Activated naive CD8-positive, alpha-beta T cell treated with anti-CD3 and anti-CD28 coated beads, Interleukin-2, amount 50 U/mL, for 24 hours (primary cell): Measurements from ENCODE around the gene RAPGEF4.

Source experiments
- ATAC-seq: fragments of 150-1000 bp; cut with Tn5 transposase; one replicate; pipeline ENCODE4 v1.10.0; 2021
- DNase-seq: peaks from one replicate; pipeline ENCODE4 v3.0.0; 2021
- H3K27ac Mint-ChIP-seq: one replicate; pipeline ENCODE4 v1.8.0; 2021; ENCODE audit warnings: mild to moderate bottlenecking, mixed read lengths
- H3K27me3 Mint-ChIP-seq: one replicate; pipeline ENCODE4 v1.8.0; 2021; ENCODE audit warnings: mixed read lengths
- H3K36me3 Mint-ChIP-seq: one replicate; pipeline ENCODE4 v1.8.0; 2021; ENCODE audit warnings: low read depth, mixed read lengths
- H3K4me1 Mint-ChIP-seq: one replicate; pipeline ENCODE4 v1.8.0; 2021; ENCODE audit warnings: mixed read lengths
- H3K4me3 Mint-ChIP-seq: one replicate; pipeline ENCODE4 v1.8.0; 2021; ENCODE audit warnings: mild to moderate bottlenecking, moderate library complexity, mixed read lengths
- H3K9me3 Mint-ChIP-seq: one replicate; pipeline ENCODE4 v1.8.0; 2021; ENCODE audit warnings: mixed read lengths

RAPGEF4 gene

GRCh38 chr2:173050684-173051083, 315.0 kb downstream of the RAPGEF4 start:
- Mint-ChIP-seq H3K27me3 (peaks cover 12% of the 10 kb centered on the region), H3K27ac (no peak overlapping the region), H3K9me3 (no peaks in the 10 kb centered on the region), H3K36me3 (no peaks in the 10 kb centered on the region), H3K4me3 (no peak overlapping the region), H3K4me1 (peaks cover 16% of the 10 kb centered on the region)
- DNase-seq: no peak
- ATAC-seq: no peak

GRCh38 chr2:173051463-173052215, 316.0 kb downstream of the RAPGEF4 start:
- no peak for DNase-seq
- Mint-ChIP-seq H3K9me3 (no peaks in the 10 kb centered on the region), H3K27ac (no peak overlapping the region), H3K4me1 (peaks cover 16% of the 10 kb centered on the region), H3K36me3 (no peaks in the 10 kb centered on the region), H3K27me3 (peaks cover 12% of the 10 kb centered on the region), H3K4me3 (no peak overlapping the region)
- ATAC-seq: no peak

- Mint-ChIP-seq H3K4me1 (peaks cover 16% of the 10 kb centered on the region), H3K27me3 (peaks cover 13% of the 10 kb centered on the region), H3K9me3 (no peaks in the 10 kb centered on the region), H3K36me3 (no peaks in the 10 kb centered on the region), H3K4me3 (no peak overlapping the region), H3K27ac (no peak overlapping the region)
- ATAC-seq (no peak), DNase-seq (no peak)
Measured at GRCh38 chr2:173053043-173053699, 317.5 kb downstream of the RAPGEF4 start.

- no peak for ATAC-seq
- DNase-seq: no peak
- Mint-ChIP-seq H3K27ac (no peak overlapping the region), H3K4me1 (peaks cover 4% of the 10 kb centered on the region), H3K9me3 (no peaks in the 10 kb centered on the region), H3K36me3 (no peaks in the 10 kb centered on the region), H3K27me3 (peaks cover 15% of the 10 kb centered on the region), H3K4me3 (no peak overlapping the region)
Measured at GRCh38 chr2:173054466-173054865, 318.8 kb downstream of the RAPGEF4 start.

GRCh38 chr2:173056705-173057364, 321.2 kb downstream of the RAPGEF4 start:
- Mint-ChIP-seq H3K4me3 (no peak overlapping the region), H3K27ac (no peak overlapping the region), H3K9me3 (no peaks in the 10 kb centered on the region), H3K27me3 (peaks cover 19% of the 10 kb centered on the region), H3K36me3 (no peaks in the 10 kb centered on the region), H3K4me1 (no peaks in the 10 kb centered on the region)
- no peak for DNase-seq
- ATAC-seq: no peak

GRCh38 chr2:173058097-173058496, 322.5 kb downstream of the RAPGEF4 start:
- Mint-ChIP-seq H3K36me3 (no peaks in the 10 kb centered on the region), H3K4me1 (no peaks in the 10 kb centered on the region), H3K9me3 (no peaks in the 10 kb centered on the region), H3K27ac (no peak overlapping the region), H3K4me3 (no peak overlapping the region), H3K27me3 (peaks cover 22% of the 10 kb centered on the region)
- DNase-seq (no peak), ATAC-seq (no peak)

GRCh38 chr2:173058673-173059072, 323.0 kb downstream of the RAPGEF4 start:
- Mint-ChIP-seq H3K9me3 (no peaks in the 10 kb centered on the region), H3K36me3 (no peaks in the 10 kb centered on the region), H3K27ac (no peak overlapping the region), H3K4me3 (no peak overlapping the region), H3K27me3 (peaks cover 20% of the 10 kb centered on the region), H3K4me1 (no peaks in the 10 kb centered on the region)
- no peak for ATAC-seq
- no peak for DNase-seq

- DNase-seq: no peak
- H3K9me3 Mint-ChIP-seq: no peaks in the 10 kb centered on the region
- peaks cover 17% of the 10 kb centered on the region for H3K27me3 Mint-ChIP-seq
- no peaks in the 10 kb centered on the region for H3K36me3 Mint-ChIP-seq
- no peak overlapping the region for H3K27ac Mint-ChIP-seq
- H3K4me1 Mint-ChIP-seq: no peaks in the 10 kb centered on the region
- no peak overlapping the region for H3K4me3 Mint-ChIP-seq
- ATAC-seq: no peak
Measured at GRCh38 chr2:173059292-173059691, 323.6 kb downstream of the RAPGEF4 start.

GRCh38 chr2:173059971-173060461, 324.4 kb downstream of the RAPGEF4 start:
- Mint-ChIP-seq H3K27me3 (peaks cover 17% of the 10 kb centered on the region), H3K27ac (no peak overlapping the region), H3K4me1 (no peaks in the 10 kb centered on the region), H3K9me3 (no peaks in the 10 kb centered on the region), H3K36me3 (no peaks in the 10 kb centered on the region), H3K4me3 (no peak overlapping the region)
- ATAC-seq: no peak
- DNase-seq: no peak

GRCh38 chr2:173062801-173063200, 327.2 kb downstream of the RAPGEF4 start:
- Mint-ChIP-seq H3K4me3 (no peak overlapping the region), H3K9me3 (no peaks in the 10 kb centered on the region), H3K4me1 (no peaks in the 10 kb centered on the region), H3K27ac (no peak overlapping the region), H3K36me3 (no peaks in the 10 kb centered on the region), H3K27me3 (peaks cover 26% of the 10 kb centered on the region)
- DNase-seq: no peak
- ATAC-seq: no peak

- ATAC-seq: no peak
- H3K4me1 Mint-ChIP-seq: no peaks in the 10 kb centered on the region
- no peaks in the 10 kb centered on the region for H3K9me3 Mint-ChIP-seq
- no peak overlapping the region for H3K27ac Mint-ChIP-seq
- DNase-seq: no peak
- H3K36me3 Mint-ChIP-seq: no peaks in the 10 kb centered on the region
- H3K4me3 Mint-ChIP-seq: no peak overlapping the region
- peaks cover 26% of the 10 kb centered on the region for H3K27me3 Mint-ChIP-seq
Measured at GRCh38 chr2:173064151-173064805, 328.6 kb downstream of the RAPGEF4 start.

- no peak overlapping the region for H3K4me3 Mint-ChIP-seq
- no peaks in the 10 kb centered on the region for H3K9me3 Mint-ChIP-seq
- H3K27me3 Mint-ChIP-seq: peaks cover 26% of the 10 kb centered on the region
- no peaks in the 10 kb centered on the region for H3K36me3 Mint-ChIP-seq
- DNase-seq (no peak), ATAC-seq (no peak)
- H3K4me1 Mint-ChIP-seq: no peaks in the 10 kb centered on the region
- no peak overlapping the region for H3K27ac Mint-ChIP-seq
Measured at GRCh38 chr2:173066887-173067676, 331.4 kb downstream of the RAPGEF4 start.

GRCh38 chr2:173075056-173075780, 339.6 kb downstream of the RAPGEF4 start:
- peak overlapping the region; percentile 75 for H3K4me3 Mint-ChIP-seq
- H3K27me3 Mint-ChIP-seq: peaks cover 44% of the 10 kb centered on the region
- no peak for ATAC-seq
- H3K36me3 Mint-ChIP-seq: no peaks in the 10 kb centered on the region
- no peak for DNase-seq
- no peaks in the 10 kb centered on the region for H3K9me3 Mint-ChIP-seq
- no peak overlapping the region for H3K27ac Mint-ChIP-seq
- peaks cover 22% of the 10 kb centered on the region for H3K4me1 Mint-ChIP-seq
